Upper lobe of left lung (tissue), 6 donors: ENCODE measurements around the gene JPH4. TPM values are rescaled to one million over a fixed set of nuclear protein-coding genes. Genes with fewer than 3 reads are reported as not detected.

ENCODE experiments used
- ATAC-seq, 2 donors: fragments of 200-7000 bp; cut with Tn5 transposase; one replicate each; pipeline ENCODE4 v1.9.1; 2022; ENCODE audit warnings: mild to moderate bottlenecking in 2 of 2, moderate library complexity in 2 of 2; ENCODE audit not compliant: low FRiP score in 2 of 2
- DNase-seq, 2 donors: peaks; one replicate each; pipeline ENCODE4 v3.0.0-alpha.2; 2019 to 2020
- H3K27ac ChIP-seq, 4 donors: fragments of 200-600 bp; sonication (generic); one replicate each; pipeline ENCODE4 v1.5.1; 2016 to 2019
- H3K27me3 ChIP-seq, 4 donors: fragments of 200-600 bp; sonication (generic); one replicate each; pipeline ENCODE4 v1.5.1; 2017 to 2019
- H3K36me3 ChIP-seq, 4 donors: fragments of 200-600 bp; sonication (generic); one replicate each; pipeline ENCODE4 v1.5.1; 2016 to 2019
- H3K4me1 ChIP-seq, 4 donors: fragments of 200-600 bp; sonication (generic); one replicate each; pipeline ENCODE4 v1.5.1; 2018 to 2019
- H3K4me3 ChIP-seq, 4 donors: fragments of 200-600 bp; sonication (generic); one replicate each; pipeline ENCODE4 v1.5.1; 2017 to 2019; ENCODE audit warnings: mild to moderate bottlenecking in 2 of 4, moderate library complexity in 1 of 4
- H3K9me3 ChIP-seq, 4 donors: fragments of 200-600 bp; sonication (generic); one replicate each; pipeline ENCODE4 v1.5.1; 2018 to 2019
- EP300 ChIP-seq, 4 donors: sonication (generic); formaldehyde crosslinking; IDR thresholded peaks; one replicate each; pipeline ENCODE4 v1.5.1; 2017; ENCODE audit warnings: antibody characterized with exemption in 4 of 4, control low read depth in 2 of 4
- POLR2A ChIP-seq, 4 donors: fragments of 450-650 bp; IDR thresholded peaks; one replicate each; pipeline ENCODE4 v1.5.1; 2016 to 2017; ENCODE audit warnings: antibody characterized with exemption in 4 of 4, mild to moderate bottlenecking in 2 of 4
- POLR2AphosphoS5 ChIP-seq, 2 donors: sonication (generic); formaldehyde crosslinking; IDR thresholded peaks; one replicate each; pipeline ENCODE4 v1.5.1; 2017; ENCODE audit warnings: antibody characterized with exemption in 2 of 2
- WGBS, 2 donors: methylation state at CpG; one replicate each; pipeline ENCODE4 v1.1.5; 2017 to 2018; 5-methylcytosine and 5-hydroxymethylcytosine counted together
- total RNA-seq, 6 donors: library from RNA; depleted of rRNA in 4 of 6; stranded (reverse); fragments of >200 nt in 4 of 6; gene quantifications; one replicate each; pipeline versions ENCODE4 v1.1.0 to v1.2.1, GENCODE V29; 2016 to 2021
- TF ChIP-seq, protein P1 (sequence below), 6 experiments: fragments of 450-650 bp in 4 of 6; fragments of 200-600 bp in 2 of 6; sonication (generic) in 2 of 6; IDR thresholded peaks; one replicate each; pipeline ENCODE4 v1.5.1; 2016 to 2019; ENCODE audit warnings: antibody characterized with exemption in 6 of 6
- donor health status: DM: no; HTN: no; CAD: no; lungs with moderate emphysema.
- donor health status: DM: no; HTN: yes; CAD: no; lungs with severe emphysema.

JPH4 gene
- total RNA-seq, 6 donors from 2014 or later: 0.69 to 6.5 (median 2.5) TPM

DNA sequence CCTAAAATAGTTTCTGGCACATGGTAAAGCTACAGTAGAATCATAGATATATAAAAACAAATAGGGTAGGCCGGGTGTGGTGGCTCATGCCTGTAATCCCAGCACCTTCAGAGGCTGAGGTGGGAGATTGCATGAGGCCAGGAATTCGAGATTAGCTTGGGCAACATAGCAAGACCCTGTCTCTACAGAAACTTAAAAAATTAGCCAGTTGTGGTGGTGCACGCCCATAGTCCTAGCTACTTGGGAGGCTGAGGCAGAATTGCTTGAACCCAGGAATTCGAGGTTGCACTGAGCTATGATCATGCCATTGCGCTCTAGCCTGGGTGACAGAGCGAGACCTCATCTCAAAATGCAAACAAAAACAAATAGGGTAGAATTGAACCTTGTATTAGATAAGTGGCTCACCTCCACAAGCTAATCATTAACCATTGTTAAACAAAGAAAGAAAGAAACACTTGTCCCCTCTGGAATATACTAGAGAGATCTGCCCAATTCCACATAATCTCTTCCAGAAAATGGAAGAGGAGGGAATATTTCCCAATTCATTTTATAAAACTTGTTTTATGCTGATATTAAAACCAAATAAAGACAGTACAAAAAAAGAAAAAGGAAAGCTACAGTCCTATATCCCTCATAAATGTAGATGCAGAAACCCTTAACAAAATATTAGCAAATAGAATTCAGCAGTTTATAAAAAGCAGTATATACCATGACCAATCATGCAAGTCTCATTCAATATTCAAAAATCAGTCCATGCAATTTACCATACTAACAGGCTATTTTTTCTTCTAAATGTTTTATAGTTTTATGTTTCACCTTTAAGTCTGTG lies 34.9 kb upstream of the JPH4 start:
- Histone ChIP-seq H3K9me3 (no peaks in the 10 kb centered on the region), H3K27ac (peak overlapping the region; percentile 37 to 49 (median 44)), H3K4me1 (peaks cover 0 to 7% (median 3%) of the 10 kb centered on the region in 4 donors), H3K4me3 (peak overlapping the region in 1 of 4 donors; percentile 5), H3K36me3 (no peaks in the 10 kb centered on the region), H3K27me3 (no peaks in the 10 kb centered on the region)
- TF ChIP-seq, protein P1, sequence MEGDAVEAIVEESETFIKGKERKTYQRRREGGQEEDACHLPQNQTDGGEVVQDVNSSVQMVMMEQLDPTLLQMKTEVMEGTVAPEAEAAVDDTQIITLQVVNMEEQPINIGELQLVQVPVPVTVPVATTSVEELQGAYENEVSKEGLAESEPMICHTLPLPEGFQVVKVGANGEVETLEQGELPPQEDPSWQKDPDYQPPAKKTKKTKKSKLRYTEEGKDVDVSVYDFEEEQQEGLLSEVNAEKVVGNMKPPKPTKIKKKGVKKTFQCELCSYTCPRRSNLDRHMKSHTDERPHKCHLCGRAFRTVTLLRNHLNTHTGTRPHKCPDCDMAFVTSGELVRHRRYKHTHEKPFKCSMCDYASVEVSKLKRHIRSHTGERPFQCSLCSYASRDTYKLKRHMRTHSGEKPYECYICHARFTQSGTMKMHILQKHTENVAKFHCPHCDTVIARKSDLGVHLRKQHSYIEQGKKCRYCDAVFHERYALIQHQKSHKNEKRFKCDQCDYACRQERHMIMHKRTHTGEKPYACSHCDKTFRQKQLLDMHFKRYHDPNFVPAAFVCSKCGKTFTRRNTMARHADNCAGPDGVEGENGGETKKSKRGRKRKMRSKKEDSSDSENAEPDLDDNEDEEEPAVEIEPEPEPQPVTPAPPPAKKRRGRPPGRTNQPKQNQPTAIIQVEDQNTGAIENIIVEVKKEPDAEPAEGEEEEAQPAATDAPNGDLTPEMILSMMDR (IDR thresholded peaks at IDR 0.05): no peak
- TF ChIP-seq EP300 (IDR thresholded peaks at IDR 0.05): no peak
- no peak for TF ChIP-seq POLR2AphosphoS5 (IDR thresholded peaks at IDR 0.05)
- TF ChIP-seq POLR2A (IDR thresholded peaks at IDR 0.05): no peak
- ATAC-seq (no peak), DNase-seq (no peak)
- 68 to 77% methylated on average over 6 of the region's 6 CpGs for WGBS, 2 donors

DNA sequence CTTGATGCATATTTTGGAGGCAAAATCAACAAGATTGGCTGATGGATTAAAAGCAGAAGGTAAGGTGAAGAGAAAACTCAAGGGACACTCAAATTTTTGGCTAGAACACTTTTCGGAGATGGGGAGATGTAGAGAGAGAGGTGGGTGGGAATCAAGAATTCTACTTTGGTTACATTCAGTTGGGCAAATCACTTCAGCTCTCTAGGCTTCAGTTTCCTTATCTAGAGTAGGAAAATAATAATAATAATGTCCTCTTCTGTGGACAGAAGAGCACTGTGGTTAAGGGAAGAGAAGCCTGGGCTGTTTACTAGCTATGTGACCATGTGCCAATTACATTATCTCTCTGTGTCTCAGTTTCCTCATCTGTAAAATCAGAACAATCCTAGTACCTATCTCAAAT lies 34.2 kb upstream of the JPH4 start:
- H3K27ac ChIP-seq: peak overlapping the region; percentile 37 to 71 (median 46)
- peaks cover 0 to 7% (median 3%) of the 10 kb centered on the region in 4 donors for H3K4me1 ChIP-seq
- no peak for DNase-seq
- H3K4me3 ChIP-seq: peak overlapping the region in 2 of 4 donors; percentile 0 to 5
- TF ChIP-seq POLR2A (IDR thresholded peaks at IDR 0.05) (no peak), POLR2AphosphoS5 (IDR thresholded peaks at IDR 0.05) (no peak), EP300 (IDR thresholded peaks at IDR 0.05) (no peak)
- TF ChIP-seq, protein P1 (IDR thresholded peaks at IDR 0.05): no peak
- ATAC-seq: no peak
- 81 to 83% methylated on average over 1 of the region's 1 CpG for WGBS, 2 donors
- no peaks in the 10 kb centered on the region for H3K9me3 ChIP-seq
- no peaks in the 10 kb centered on the region for H3K27me3 ChIP-seq
- no peaks in the 10 kb centered on the region for H3K36me3 ChIP-seq

DNA sequence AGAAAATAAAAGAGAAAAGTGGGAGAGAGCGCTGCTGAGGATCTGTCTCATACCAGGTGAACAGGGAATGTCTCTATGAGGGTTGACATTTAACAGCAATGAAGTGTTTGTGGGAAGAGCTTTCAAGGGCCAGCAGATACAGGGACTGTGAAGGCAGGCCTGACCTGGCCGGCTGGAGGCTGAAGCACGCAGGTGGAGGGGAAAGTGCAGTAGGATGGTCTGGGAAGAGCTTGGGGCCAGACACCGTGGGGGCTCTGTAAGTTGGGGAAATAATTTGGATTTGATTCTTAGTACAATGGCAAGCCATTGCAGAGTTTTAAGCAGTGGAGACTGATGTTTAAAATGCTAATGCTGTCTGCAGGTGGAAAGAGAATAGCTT lies 33.8 kb upstream of the JPH4 start:
- H3K27ac ChIP-seq: peak overlapping the region; percentile 37 to 71 (median 50)
- ATAC-seq: peak; percentile 42 to 65

DNA sequence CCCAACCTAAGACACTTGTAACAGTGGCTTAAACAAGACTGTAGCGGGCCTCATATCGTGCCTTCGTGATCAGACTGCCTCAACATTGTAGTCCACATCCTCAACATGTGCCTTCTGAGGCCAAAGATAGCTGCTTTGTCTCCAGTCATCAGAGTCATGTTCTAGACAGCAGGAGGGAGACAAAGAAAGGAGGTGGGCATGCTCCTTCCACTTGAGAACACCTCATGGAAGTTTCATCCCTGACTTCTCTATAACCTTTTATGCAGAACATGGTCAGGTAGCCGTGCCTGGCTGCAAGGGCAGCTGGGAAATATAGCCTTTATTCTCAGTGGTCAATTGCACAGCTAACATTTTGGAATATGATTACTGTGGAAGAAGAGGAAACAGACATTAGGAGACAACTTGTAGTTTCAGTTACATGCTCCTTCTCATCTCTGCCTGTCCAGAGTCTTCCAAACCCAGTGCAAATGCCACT lies 32.3 kb upstream of the JPH4 start:
- 43 to 49% methylated on average over 4 of the region's 4 CpGs for WGBS, 2 donors
- Histone ChIP-seq H3K27ac (peak overlapping the region in 3 of 4 donors; percentile 37 to 71 (median 56)), H3K9me3 (no peaks in the 10 kb centered on the region)

More for the DNA sequence above, 33.8 kb upstream of the JPH4 start:
- TF ChIP-seq, protein P1 (IDR thresholded peaks at IDR 0.05): no peak
- TF ChIP-seq EP300 (IDR thresholded peaks at IDR 0.05) (peak in 1 of 4 donors; percentile 10), POLR2A (IDR thresholded peaks at IDR 0.05) (no peak), POLR2AphosphoS5 (IDR thresholded peaks at IDR 0.05) (no peak)
- no peaks in the 10 kb centered on the region for H3K9me3 ChIP-seq
- H3K4me1 ChIP-seq: peaks cover 0 to 7% (median 3%) of the 10 kb centered on the region in 4 donors
- H3K27me3 ChIP-seq: no peaks in the 10 kb centered on the region
- peak overlapping the region in 2 of 4 donors; percentile 0 to 5 for H3K4me3 ChIP-seq
- H3K36me3 ChIP-seq: no peaks in the 10 kb centered on the region
- 51 to 56% methylated on average over 4 of the region's 4 CpGs for WGBS, 2 donors
- peak in 1 of 2 donors; percentile 44 for DNase-seq

More for the DNA sequence above, 32.3 kb upstream of the JPH4 start:
- Histone ChIP-seq H3K4me1 (peaks cover 0 to 7% (median 3%) of the 10 kb centered on the region in 4 donors), H3K36me3 (no peaks in the 10 kb centered on the region), H3K4me3 (no peak overlapping the region), H3K27me3 (no peaks in the 10 kb centered on the region)
- no peak for TF ChIP-seq EP300 (IDR thresholded peaks at IDR 0.05)
- TF ChIP-seq POLR2A (IDR thresholded peaks at IDR 0.05): no peak
- TF ChIP-seq, protein P1 (IDR thresholded peaks at IDR 0.05): no peak
- no peak for TF ChIP-seq POLR2AphosphoS5 (IDR thresholded peaks at IDR 0.05)
- DNase-seq: no peak
- ATAC-seq: no peak
